HG03066 (cell line): ENCODE measurements around the gene MPRIP.

Experiments used
- ATAC-seq: cut with Tn5 transposase; IDR thresholded peaks from one replicate; pipeline ENCODE4 v1.9.1; 2021; ENCODE audit warnings: low read depth; ENCODE audit not compliant: unreplicated experiment

Gene MPRIP

DNA sequence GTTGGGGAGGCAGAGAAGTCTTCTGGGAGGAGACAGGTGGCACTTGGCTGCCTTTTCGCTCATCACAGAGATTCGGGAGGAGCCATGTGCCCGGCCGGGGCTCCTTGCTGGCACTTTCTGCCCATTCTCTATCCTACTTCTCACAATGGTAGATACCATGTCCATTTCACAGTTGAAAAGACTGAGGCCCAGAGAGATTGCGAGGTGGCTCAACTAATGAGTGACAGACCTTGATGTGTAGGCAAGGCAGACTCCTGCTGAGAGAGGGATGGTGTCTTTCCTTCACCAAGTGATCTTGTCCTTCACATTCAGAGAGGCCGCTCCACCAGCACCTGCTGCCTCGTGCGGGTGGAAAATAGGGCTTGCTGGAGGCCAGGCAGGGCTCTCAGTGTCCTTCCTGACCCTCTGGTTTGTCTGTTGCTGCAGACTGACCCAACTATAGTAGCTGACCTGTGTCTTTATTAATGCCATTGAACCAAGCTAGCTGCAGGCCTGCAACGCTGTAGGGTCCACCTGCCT is 42.1 kb downstream of the MPRIP start:
- ATAC-seq = no peak

GRCh38 chr17:17084941-17085340 is 42.7 kb downstream of the MPRIP start:
- ATAC-seq = no peak

GRCh38 chr17:17086585-17086984 is 44.3 kb downstream of the MPRIP start:
- ATAC-seq = no peak

DNA sequence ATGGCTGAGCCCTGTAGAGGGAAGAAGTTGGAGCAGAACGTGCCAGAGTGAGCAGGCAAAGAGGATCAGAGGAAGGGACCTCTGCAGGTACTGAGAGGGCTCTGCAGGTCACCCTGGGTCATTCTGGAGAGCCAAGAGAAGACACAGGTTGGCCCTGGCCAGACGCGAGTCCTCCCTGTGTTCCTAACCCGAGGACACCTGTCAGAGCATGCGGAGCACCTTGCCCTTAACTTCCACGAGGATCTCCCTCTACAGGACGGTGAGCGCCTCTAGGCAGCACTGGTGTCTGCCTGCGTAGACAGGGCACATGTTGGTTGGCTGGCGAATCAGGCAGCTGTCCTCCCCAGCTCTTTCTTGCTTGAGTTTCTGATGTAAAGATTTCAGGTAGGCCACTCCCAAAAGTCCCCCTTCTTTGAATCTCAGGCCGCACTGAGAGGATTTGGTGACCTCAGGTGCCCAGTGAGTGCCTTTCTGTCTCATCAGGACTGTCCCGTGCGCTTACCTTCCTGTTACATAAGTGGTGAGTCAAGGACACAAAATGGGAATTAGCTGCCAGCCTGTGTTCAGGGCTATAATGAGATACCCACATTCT is 45.3 kb downstream of the MPRIP start:
- no peak for ATAC-seq

GRCh38 chr17:17088086-17088485 is 45.8 kb downstream of the MPRIP start:
- ATAC-seq = no peak

DNA sequence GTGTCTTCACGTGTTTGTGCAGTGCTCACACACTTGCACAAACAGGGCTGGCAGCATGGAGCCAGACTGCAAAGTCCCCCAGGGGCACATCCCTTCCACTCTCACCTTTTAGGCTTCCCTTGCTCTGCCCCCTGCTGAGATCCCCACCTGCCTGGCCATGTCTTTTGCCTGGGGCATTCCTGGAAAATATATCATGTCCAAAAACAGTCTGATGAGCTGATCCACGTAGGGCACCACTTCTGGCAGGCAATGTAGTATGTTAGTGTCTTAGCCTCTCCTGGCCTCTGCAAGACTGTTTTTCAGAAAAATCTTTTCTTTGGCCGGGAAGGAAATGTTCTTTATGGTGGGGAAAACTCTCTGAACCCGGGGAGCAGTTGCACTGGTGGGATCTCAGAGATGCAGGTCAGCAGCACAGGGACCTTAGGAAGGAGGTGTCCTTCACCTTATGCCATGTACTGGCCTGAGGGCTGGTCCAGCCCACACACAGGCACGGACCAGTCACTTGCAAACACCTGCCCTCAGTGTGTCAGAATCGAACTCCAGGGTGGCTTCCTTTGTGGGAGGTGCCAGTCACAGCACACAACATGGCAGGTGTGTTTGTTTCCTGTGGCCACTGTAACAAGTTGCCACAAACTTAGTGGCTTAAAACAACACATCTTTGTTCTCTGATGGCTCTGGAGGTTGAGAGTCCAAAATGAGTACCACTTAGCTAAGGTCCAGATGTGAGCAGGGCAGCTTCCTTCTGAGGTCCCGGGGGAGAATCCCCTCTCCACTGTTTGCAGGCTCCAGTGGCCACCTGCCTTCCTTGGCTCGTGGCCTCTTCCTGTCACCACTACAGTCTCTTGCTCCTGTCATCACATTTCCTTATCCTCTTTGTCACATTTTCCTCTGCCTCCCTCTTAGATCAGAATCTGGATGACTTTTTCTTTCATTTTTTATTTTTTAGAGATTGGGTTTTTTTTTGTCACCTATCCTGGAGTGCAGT is 46.6 kb downstream of the MPRIP start:
- ATAC-seq = no peak

GRCh38 chr17:17089796-17090641 is 47.8 kb downstream of the MPRIP start:
- no peak for ATAC-seq

DNA sequence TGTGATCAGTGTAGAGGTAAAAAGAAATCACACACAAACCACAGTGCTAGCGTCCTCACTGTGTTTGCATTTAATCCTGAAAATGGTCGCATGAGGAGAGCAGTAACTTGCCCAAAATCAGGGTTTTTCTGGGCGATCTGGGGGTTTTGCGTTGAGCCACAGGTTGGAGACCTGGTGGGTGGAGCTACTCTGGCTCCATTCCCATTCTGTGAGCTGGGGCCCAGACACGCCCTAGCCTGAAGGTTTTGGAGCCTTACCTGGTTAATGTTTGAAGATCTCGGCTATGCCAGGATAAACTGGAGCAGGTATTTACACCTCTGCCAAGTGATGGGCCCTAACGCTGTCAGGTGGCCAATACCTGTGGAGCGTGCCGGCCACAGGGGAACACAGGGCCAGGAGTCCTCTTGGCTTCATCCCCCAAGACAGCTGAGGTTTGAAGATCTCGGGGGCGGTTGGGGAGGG is 48.4 kb downstream of the MPRIP start:
- no peak for ATAC-seq

- ATAC-seq = no peak
Observed at GRCh38 chr17:17091276-17091675, 49.0 kb downstream of the MPRIP start.

GRCh38 chr17:17091856-17092756 is 49.8 kb downstream of the MPRIP start:
- ATAC-seq = no peak

GRCh38 chr17:17093764-17094163 is 51.5 kb downstream of the MPRIP start:
- no peak for ATAC-seq

DNA sequence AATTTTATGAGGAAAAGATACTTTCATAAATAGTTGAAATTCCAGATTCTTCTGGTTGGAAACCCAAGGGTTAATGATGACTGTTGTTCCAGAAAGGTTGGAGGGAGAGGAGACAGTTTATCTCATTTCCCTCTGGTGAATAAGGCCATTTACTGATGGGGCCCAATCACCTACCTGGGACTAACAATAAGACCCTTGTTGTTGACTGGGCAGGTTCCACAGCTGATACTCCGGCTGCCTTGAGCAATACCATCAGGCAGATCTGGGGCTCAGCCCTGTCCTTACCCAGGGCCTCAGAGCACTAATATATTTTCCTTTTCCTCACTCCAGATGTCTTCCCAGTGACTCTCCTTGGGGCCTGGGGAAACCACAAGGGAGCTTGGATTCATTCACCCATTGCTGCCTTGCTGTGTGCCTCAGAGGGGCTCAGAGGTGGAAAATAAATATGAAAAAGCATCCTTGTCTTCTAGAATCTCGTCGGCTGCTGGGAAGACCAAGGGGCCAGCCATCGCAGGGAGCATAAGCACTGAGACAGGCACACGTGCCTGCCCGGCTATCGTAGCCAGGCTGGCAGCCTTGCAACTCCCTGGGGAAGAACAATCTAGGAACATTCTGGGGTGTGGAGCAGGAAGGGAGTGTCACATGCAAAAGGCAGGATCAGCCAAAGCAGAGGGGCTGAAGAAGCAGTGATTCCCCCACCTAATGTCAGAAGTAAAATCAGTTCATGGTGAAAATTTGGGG is 54.4 kb downstream of the MPRIP start:
- ATAC-seq = no peak

DNA sequence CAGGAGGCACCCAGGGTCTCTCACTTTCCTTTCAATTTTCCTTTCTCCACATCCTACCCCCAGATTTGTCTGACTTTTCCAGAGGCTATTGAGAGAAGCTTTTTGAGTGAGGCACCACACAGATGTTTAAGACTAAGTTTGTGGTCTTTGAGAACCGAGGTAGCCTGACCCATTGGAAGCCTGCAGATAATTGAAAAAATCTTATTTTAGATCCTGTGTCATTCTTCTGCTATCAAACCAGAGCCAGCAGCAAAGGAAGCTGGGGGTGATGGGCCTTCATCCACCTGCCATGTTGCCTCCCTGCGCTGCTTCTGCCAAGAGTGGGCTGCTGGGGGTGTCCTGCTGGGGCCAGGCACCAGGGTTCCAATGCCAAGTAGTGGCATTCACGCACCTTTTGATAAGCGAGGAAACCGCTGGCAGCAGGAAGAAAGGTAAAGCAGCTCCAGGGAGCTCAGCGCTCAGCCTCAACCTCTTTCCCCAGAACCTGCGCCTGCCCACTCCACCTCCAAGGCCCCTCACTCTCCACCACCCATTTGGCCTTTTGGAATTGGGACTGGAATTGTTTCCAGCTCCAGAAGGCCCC is 55.6 kb downstream of the MPRIP start:
- no peak for ATAC-seq

GRCh38 chr17:17098551-17099179 is 56.4 kb downstream of the MPRIP start:
- ATAC-seq = no peak

DNA sequence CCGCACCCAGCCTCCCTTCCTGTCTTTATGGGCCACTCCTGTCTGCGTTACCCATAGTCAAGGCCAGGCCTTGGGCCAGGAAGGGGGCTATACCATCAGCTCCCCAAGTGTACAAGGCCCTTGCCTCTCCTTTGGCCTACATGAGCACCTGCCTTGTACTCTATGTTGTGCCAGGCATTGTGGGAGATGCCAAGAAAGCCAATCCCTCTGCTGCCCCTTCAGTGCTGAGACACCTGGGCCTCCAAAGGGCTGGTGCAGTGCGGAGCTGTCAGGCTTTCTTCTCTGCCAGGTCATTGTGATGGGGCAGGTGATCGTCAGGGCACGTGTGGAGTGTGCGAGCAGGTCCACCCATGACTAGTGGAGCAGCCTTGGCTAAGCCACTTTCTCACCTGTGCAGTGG is 59.9 kb downstream of the MPRIP start:
- ATAC-seq = no peak

- no peak for ATAC-seq
Observed at GRCh38 chr17:17103160-17103559, 60.9 kb downstream of the MPRIP start.

GRCh38 chr17:17104036-17104435 is 61.8 kb downstream of the MPRIP start:
- no peak for ATAC-seq

DNA sequence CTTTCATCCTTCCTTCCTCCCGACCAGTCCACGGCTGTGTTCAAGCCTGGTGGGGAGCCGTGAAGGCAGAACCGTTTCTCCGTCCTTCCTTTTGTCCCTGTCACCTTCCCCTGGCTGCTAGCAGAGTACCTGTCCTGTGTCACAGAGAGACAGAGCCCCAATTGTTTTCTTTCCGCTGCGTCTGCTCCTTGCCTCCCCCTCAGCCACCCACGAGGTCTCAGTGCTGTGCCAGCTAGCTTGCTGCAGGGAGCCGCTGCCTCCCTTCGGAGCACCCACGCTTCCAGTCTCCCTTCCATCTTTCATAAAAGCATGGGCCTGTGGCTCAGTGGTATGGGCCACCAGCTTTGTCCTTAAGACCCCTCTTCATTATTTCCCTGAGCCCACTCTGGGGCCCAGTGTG is 62.2 kb downstream of the MPRIP start:
- no peak for ATAC-seq
